Uterus (tissue), 4 donors: ENCODE results near the gene SLC43A3. TPM values are rescaled to one million over a fixed set of nuclear protein-coding genes. Genes with fewer than 3 reads are reported as not detected.

Experiments
- DNase-seq, 2 donors: peaks; one replicate each; pipeline ENCODE4 v3.0.0-alpha.2; 2019 to 2020
- H3K27ac ChIP-seq, 2 donors: fragments of 200-600 bp; sonication (generic); 1 replicate in 1 of 2; 2 replicates in 1 of 2; pipeline ENCODE4 v1.5.1; 2016 to 2018
- H3K27me3 ChIP-seq, 2 donors: fragments of 200-600 bp; sonication (generic); one replicate each; pipeline ENCODE4 v1.5.1; 2018 to 2019; ENCODE audit warnings: control low read depth in 1 of 2
- H3K36me3 ChIP-seq, 2 donors: fragments of 200-600 bp; sonication (generic); one replicate each; pipeline ENCODE4 v1.5.1; 2019; ENCODE audit warnings: control low read depth in 1 of 2
- H3K4me1 ChIP-seq, 2 donors: fragments of 200-600 bp; sonication (generic); one replicate each; pipeline ENCODE4 v1.5.1; 2018 to 2019; ENCODE audit warnings: control low read depth in 1 of 2
- H3K4me3 ChIP-seq, 2 donors: fragments of 200-600 bp; sonication (generic); 1 replicate in 1 of 2; 2 replicates in 1 of 2; pipeline ENCODE4 v1.5.1; 2018 to 2019; ENCODE audit warnings: mild to moderate bottlenecking in 1 of 2
- H3K9me3 ChIP-seq, 2 donors: fragments of 200-600 bp; sonication (generic); one replicate each; pipeline ENCODE4 v1.5.1; 2019; ENCODE audit warnings: control low read depth in 1 of 2
- CTCF ChIP-seq, 4 experiments: fragments of 200-600 bp in 2 of 4; fragments of 450-650 bp in 2 of 4; sonication (generic) in 2 of 4; IDR thresholded peaks; one replicate each; pipeline ENCODE4 v1.5.1; 2016 to 2019; ENCODE audit warnings: antibody characterized with exemption in 4 of 4, mild to moderate bottlenecking in 2 of 4, moderate library complexity in 1 of 4
- POLR2A ChIP-seq, 2 donors: fragments of 450-650 bp; IDR thresholded peaks; one replicate each; pipeline ENCODE4 v1.6.1; 2016; ENCODE audit warnings: antibody characterized with exemption in 2 of 2, mild to moderate bottlenecking in 1 of 2, moderate library complexity in 1 of 2
- intact Hi-C: fragments of 100-400 bp; cut with DNase I; formaldehyde crosslinking; loops from one replicate; pipeline ENCODE4 v1.15.1; 2023; ENCODE audit warnings: low total_unique reads
- total RNA-seq, 4 donors: library from RNA; depleted of rRNA in 3 of 4; stranded (reverse); fragments of >200 nt in 3 of 4; gene quantifications; one replicate each; pipeline versions ENCODE4 v1.1.0 to v1.2.4, GENCODE V29; 2014 to 2023
- donor health status: DM: yes; HTN: yes; CAD: no.

The SLC43A3 gene
- total RNA-seq, 4 donors from 2014 or later, result 44.1 to 333 (median 102) TPM

- TF ChIP-seq POLR2A (IDR thresholded peaks at IDR 0.05), result no peak
- no peak for TF ChIP-seq CTCF (IDR thresholded peaks at IDR 0.05)
- no peaks in the 10 kb centered on the region for H3K9me3 ChIP-seq
- H3K36me3 ChIP-seq, result no peaks in the 10 kb centered on the region
- DNase-seq, result no peak
- no peak overlapping the region for H3K27ac ChIP-seq
- no peaks in the 10 kb centered on the region for H3K27me3 ChIP-seq
- no peaks in the 10 kb centered on the region for H3K4me1 ChIP-seq
- intact Hi-C loops, result no loop called here
- no peak overlapping the region for H3K4me3 ChIP-seq
These were observed 52.0 kb downstream of the SLC43A3 start for GRCh38 chr11:57374966-57375365.

DNA sequence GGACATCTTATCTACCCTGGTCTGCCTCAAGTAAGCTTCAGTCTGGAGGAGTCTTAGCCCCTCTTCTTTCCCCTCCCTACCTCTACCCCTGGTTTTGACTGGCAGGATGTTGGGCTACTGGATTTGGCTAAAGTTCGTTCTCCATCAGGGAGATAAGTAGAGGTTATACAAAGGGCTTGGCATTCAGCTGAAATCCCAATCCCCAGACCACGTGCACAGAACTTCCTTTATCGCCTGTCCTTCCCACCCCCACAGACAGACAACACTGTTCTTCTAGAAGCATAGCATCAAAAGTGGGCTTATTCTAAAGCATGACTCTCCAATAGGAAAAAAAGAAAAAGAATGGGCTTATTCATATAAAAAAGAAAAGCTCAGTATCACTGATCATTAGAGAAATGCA lies 53.8 kb downstream of the SLC43A3 start:
- H3K9me3 ChIP-seq, result no peaks in the 10 kb centered on the region

GRCh38 chr11:57370941-57371340 lies 56.0 kb downstream of the SLC43A3 start:
- no peaks in the 10 kb centered on the region for H3K27me3 ChIP-seq
- DNase-seq, result no peak
- no peaks in the 10 kb centered on the region for H3K9me3 ChIP-seq
- TF ChIP-seq CTCF (IDR thresholded peaks at IDR 0.05) (no peak), POLR2A (IDR thresholded peaks at IDR 0.05) (no peak)
- no peak overlapping the region for H3K4me3 ChIP-seq
- no peak overlapping the region for H3K27ac ChIP-seq
- no peaks in the 10 kb centered on the region for H3K36me3 ChIP-seq
- intact Hi-C loops, result no loop called here
- H3K4me1 ChIP-seq, result no peaks in the 10 kb centered on the region

More for the DNA sequence above, 53.8 kb downstream of the SLC43A3 start:
- Histone ChIP-seq H3K4me1 (no peaks in the 10 kb centered on the region), H3K36me3 (no peaks in the 10 kb centered on the region), H3K27me3 (no peaks in the 10 kb centered on the region), H3K4me3 (no peak overlapping the region), H3K27ac (no peak overlapping the region)
- intact Hi-C loops, result no loop called here
- TF ChIP-seq CTCF (IDR thresholded peaks at IDR 0.05), result no peak
- TF ChIP-seq POLR2A (IDR thresholded peaks at IDR 0.05), result no peak
- DNase-seq, result no peak

DNA sequence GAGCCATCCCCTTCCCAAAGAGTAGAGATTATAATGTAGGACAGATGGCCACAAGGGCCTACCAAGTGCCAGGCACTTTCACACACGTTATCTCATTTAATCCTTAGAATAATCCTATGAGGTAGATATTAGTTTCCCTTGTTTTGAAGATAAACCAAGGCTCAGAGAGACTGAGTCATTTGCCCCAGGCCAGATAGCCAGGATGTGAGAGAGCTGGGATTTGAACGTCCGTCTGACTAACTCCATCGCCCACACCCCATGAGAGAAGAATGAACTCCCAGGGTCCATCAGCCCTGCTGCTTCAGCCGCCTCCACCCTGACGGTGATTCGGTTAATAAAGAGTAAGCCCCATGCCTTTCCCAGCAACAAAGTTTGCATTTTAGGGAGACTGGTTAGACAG lies 56.7 kb downstream of the SLC43A3 start:
- DNase-seq, result no peak
- no peak overlapping the region for H3K4me3 ChIP-seq
- H3K36me3 ChIP-seq, result no peaks in the 10 kb centered on the region
- no peaks in the 10 kb centered on the region for H3K27me3 ChIP-seq
- TF ChIP-seq POLR2A (IDR thresholded peaks at IDR 0.05), result no peak
- intact Hi-C loops, result no loop called here
- no peaks in the 10 kb centered on the region for H3K9me3 ChIP-seq
- no peaks in the 10 kb centered on the region for H3K4me1 ChIP-seq
- no peak overlapping the region for H3K27ac ChIP-seq

DNA sequence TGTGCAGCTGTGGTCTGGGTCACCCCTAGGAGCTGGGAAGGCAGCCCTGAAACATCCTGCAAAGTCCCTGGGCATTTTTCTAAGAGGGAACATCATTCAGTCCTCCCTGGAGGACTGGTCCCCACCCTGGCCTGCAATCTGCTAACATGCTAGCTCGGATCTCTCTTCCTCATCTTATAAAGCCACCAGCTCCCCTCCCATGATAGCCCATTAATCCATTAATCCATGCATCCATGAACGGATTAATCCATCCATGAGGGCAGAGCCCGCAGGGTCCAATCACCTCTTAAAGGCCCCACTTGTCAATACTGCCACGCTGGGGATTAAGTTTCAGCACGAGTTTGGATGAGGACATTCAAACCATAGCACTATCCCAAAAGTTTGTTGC lies 58.1 kb downstream of the SLC43A3 start:
- Histone ChIP-seq H3K36me3 (no peaks in the 10 kb centered on the region), H3K9me3 (no peaks in the 10 kb centered on the region), H3K4me3 (no peak overlapping the region), H3K27ac (no peak overlapping the region), H3K27me3 (no peaks in the 10 kb centered on the region), H3K4me1 (no peaks in the 10 kb centered on the region)
- intact Hi-C loops, result no loop called here
- DNase-seq, result no peak
- TF ChIP-seq POLR2A (IDR thresholded peaks at IDR 0.05) (no peak), CTCF (IDR thresholded peaks at IDR 0.05) (no peak)
